Measurements from ENCODE around the gene ARHGAP15.
A peak's percentile ranks its signal among the peaks of the same experiment; 100 is the strongest.

Gene ARHGAP15

GRCh38 chr2:143686585-143687164, 557.5 kb downstream of the ARHGAP15 start:
- DNase-seq, result no peak

GRCh38 chr2:143688248-143688647, 559.0 kb downstream of the ARHGAP15 start:
- H3K27me3 Mint-ChIP-seq (ENCODE audit: low read depth, poor library complexity), result no peaks in the 10 kb centered on the region
- no peak overlapping the region for H3K4me3 Mint-ChIP-seq
- no peaks in the 10 kb centered on the region for H3K36me3 Mint-ChIP-seq (ENCODE audit: low read depth)
- no peak for TF ChIP-seq CTCF (IDR thresholded peaks at IDR 0.05)
- H3K4me1 Mint-ChIP-seq, result peaks cover 38% of the 10 kb centered on the region
- DNase-seq, result no peak
- H3K27ac Mint-ChIP-seq, result no peak overlapping the region
- H3K9me3 Mint-ChIP-seq, result no peaks in the 10 kb centered on the region

More at GRCh38 chr2:143686585-143687164, 557.5 kb downstream of the ARHGAP15 start:
- Mint-ChIP-seq H3K36me3 (ENCODE audit: low read depth) (no peaks in the 10 kb centered on the region), H3K4me1 (peaks cover 34% of the 10 kb centered on the region), H3K27me3 (ENCODE audit: low read depth, poor library complexity) (no peaks in the 10 kb centered on the region), H3K4me3 (no peak overlapping the region), H3K27ac (no peak overlapping the region), H3K9me3 (no peaks in the 10 kb centered on the region)
- TF ChIP-seq CTCF (IDR thresholded peaks at IDR 0.05), result peak; percentile 50

GRCh38 chr2:143688815-143689214, 559.6 kb downstream of the ARHGAP15 start:
- Mint-ChIP-seq H3K4me3 (no peak overlapping the region), H3K9me3 (no peaks in the 10 kb centered on the region), H3K4me1 (peaks cover 38% of the 10 kb centered on the region), H3K27ac (no peak overlapping the region), H3K36me3 (ENCODE audit: low read depth) (no peaks in the 10 kb centered on the region), H3K27me3 (ENCODE audit: low read depth, poor library complexity) (no peaks in the 10 kb centered on the region)
- TF ChIP-seq CTCF (IDR thresholded peaks at IDR 0.05), result no peak
- no peak for DNase-seq

GRCh38 chr2:143689541-143689940, 560.3 kb downstream of the ARHGAP15 start:
- TF ChIP-seq CTCF (IDR thresholded peaks at IDR 0.05), result no peak
- Mint-ChIP-seq H3K36me3 (ENCODE audit: low read depth) (no peaks in the 10 kb centered on the region), H3K27ac (no peak overlapping the region), H3K27me3 (ENCODE audit: low read depth, poor library complexity) (no peaks in the 10 kb centered on the region), H3K9me3 (no peaks in the 10 kb centered on the region), H3K4me1 (peaks cover 34% of the 10 kb centered on the region), H3K4me3 (no peak overlapping the region)
- no peak for DNase-seq

- H3K9me3 Mint-ChIP-seq, result no peaks in the 10 kb centered on the region
- H3K36me3 Mint-ChIP-seq (ENCODE audit: low read depth), result no peaks in the 10 kb centered on the region
- TF ChIP-seq CTCF (IDR thresholded peaks at IDR 0.05), result no peak
- H3K27ac Mint-ChIP-seq, result no peak overlapping the region
- H3K4me3 Mint-ChIP-seq, result no peak overlapping the region
- peaks cover 27% of the 10 kb centered on the region for H3K4me1 Mint-ChIP-seq
- H3K27me3 Mint-ChIP-seq (ENCODE audit: low read depth, poor library complexity), result no peaks in the 10 kb centered on the region
- no peak for DNase-seq
These were observed 561.0 kb downstream of the ARHGAP15 start for GRCh38 chr2:143690235-143690634.

- H3K27ac Mint-ChIP-seq, result no peak overlapping the region
- peaks cover 22% of the 10 kb centered on the region for H3K4me1 Mint-ChIP-seq
- no peaks in the 10 kb centered on the region for H3K9me3 Mint-ChIP-seq
- DNase-seq, result no peak
- no peaks in the 10 kb centered on the region for H3K27me3 Mint-ChIP-seq (ENCODE audit: low read depth, poor library complexity)
- no peak for TF ChIP-seq CTCF (IDR thresholded peaks at IDR 0.05)
- H3K4me3 Mint-ChIP-seq, result no peak overlapping the region
- H3K36me3 Mint-ChIP-seq (ENCODE audit: low read depth), result no peaks in the 10 kb centered on the region
These were observed 561.9 kb downstream of the ARHGAP15 start for GRCh38 chr2:143691121-143691520.
